GM12878 (cell line): Measurements from ENCODE around the gene COL15A1.

Source experiments
- CHD2 ChIP-seq: IDR thresholded peaks from 2 replicates; pipeline ENCODE4 v1.6.1; 2011; ENCODE audit warnings: low read depth, low read length, improper control_type of control experiment, borderline replicate concordance
- CHD4 ChIP-seq: fragments of 200-600 bp; sonication (generic); IDR thresholded peaks from 2 replicates; pipeline ENCODE4 v1.6.1; 2016; ENCODE audit warnings: mild to moderate bottlenecking
- GABPA ChIP-seq: IDR thresholded peaks from 2 replicates; pipeline ENCODE4 v1.6.1; 2014; ENCODE audit warnings: antibody characterized with exemption, low read depth, mild to moderate bottlenecking, inconsistent platforms
- NR2C2 ChIP-seq: IDR thresholded peaks from 2 replicates; pipeline ENCODE4 v1.6.1; 2011; ENCODE audit warnings: borderline replicate concordance, low read depth; ENCODE audit not compliant: control insufficient read depth, insufficient read length
- TF ChIP-seq, protein P1 (sequence below): IDR thresholded peaks from 2 replicates; pipeline ENCODE4 v1.6.1; 2012; ENCODE audit warnings: low read length, inconsistent platforms
- TF ChIP-seq, protein P2 (sequence below): IDR thresholded peaks from 2 replicates; pipeline ENCODE4 v1.6.1; 2012; ENCODE audit warnings: low read depth, low read length, improper control_type of control experiment
- TF ChIP-seq, protein P3 (sequence below): fragments of 450-650 bp; conservative IDR thresholded peaks from 2 replicates; pipeline ENCODE4 v1.6.1; 2017; ENCODE audit warnings: mild to moderate bottlenecking, moderate library complexity

DNA sequence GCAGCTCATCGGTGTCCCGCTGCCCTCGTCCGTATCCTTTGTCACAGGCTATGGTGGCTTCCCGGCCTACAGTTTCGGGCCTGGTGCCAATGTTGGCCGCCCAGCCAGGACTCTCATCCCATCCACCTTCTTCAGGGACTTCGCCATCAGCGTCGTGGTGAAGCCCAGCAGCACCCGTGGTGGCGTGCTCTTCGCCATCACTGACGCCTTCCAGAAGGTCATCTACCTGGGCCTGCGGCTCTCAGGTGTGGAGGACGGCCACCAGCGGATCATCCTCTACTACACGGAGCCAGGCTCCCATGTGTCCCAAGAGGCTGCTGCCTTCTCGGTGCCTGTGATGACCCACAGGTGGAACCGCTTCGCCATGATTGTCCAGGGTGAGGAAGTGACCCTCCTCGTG, 41.9 kb downstream of the COL15A1 start:
- no peak for TF ChIP-seq NR2C2
- TF ChIP-seq, protein P1, sequence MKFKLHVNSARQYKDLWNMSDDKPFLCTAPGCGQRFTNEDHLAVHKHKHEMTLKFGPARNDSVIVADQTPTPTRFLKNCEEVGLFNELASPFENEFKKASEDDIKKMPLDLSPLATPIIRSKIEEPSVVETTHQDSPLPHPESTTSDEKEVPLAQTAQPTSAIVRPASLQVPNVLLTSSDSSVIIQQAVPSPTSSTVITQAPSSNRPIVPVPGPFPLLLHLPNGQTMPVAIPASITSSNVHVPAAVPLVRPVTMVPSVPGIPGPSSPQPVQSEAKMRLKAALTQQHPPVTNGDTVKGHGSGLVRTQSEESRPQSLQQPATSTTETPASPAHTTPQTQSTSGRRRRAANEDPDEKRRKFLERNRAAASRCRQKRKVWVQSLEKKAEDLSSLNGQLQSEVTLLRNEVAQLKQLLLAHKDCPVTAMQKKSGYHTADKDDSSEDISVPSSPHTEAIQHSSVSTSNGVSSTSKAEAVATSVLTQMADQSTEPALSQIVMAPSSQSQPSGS: no peak
- TF ChIP-seq, protein P2, sequence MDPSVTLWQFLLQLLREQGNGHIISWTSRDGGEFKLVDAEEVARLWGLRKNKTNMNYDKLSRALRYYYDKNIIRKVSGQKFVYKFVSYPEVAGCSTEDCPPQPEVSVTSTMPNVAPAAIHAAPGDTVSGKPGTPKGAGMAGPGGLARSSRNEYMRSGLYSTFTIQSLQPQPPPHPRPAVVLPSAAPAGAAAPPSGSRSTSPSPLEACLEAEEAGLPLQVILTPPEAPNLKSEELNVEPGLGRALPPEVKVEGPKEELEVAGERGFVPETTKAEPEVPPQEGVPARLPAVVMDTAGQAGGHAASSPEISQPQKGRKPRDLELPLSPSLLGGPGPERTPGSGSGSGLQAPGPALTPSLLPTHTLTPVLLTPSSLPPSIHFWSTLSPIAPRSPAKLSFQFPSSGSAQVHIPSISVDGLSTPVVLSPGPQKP: no peak
- TF ChIP-seq, protein P3, sequence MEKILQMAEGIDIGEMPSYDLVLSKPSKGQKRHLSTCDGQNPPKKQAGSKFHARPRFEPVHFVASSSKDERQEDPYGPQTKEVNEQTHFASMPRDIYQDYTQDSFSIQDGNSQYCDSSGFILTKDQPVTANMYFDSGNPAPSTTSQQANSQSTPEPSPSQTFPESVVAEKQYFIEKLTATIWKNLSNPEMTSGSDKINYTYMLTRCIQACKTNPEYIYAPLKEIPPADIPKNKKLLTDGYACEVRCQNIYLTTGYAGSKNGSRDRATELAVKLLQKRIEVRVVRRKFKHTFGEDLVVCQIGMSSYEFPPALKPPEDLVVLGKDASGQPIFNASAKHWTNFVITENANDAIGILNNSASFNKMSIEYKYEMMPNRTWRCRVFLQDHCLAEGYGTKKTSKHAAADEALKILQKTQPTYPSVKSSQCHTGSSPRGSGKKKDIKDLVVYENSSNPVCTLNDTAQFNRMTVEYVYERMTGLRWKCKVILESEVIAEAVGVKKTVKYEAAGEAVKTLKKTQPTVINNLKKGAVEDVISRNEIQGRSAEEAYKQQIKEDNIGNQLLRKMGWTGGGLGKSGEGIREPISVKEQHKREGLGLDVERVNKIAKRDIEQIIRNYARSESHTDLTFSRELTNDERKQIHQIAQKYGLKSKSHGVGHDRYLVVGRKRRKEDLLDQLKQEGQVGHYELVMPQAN: no peak
- no peak for TF ChIP-seq CHD2
- TF ChIP-seq GABPA: no peak
- TF ChIP-seq CHD4: no peak
